H1 (cell line): ENCODE data around the gene ENPP4. TPM values are rescaled to one million over a fixed set of nuclear protein-coding genes. Genes with fewer than 3 reads are reported as not detected.

Source experiments
- ASH2L ChIP-seq: fragments of 200-600, 300-600 bp; sonication (generic); IDR thresholded peaks from one replicate; pipeline ENCODE4 v1.7.1; 2017; ENCODE audit warnings: low read length
- BRCA1 ChIP-seq: IDR thresholded peaks from 2 replicates; pipeline ENCODE4 v1.6.1; 2012; ENCODE audit warnings: low read depth, low read length, improper control_type of control experiment
- CBX8 ChIP-seq: fragments of 300-800, 300-1000 bp; sonication (generic); IDR thresholded peaks from 2 replicates; pipeline ENCODE4 v1.7.1; 2016; ENCODE audit warnings: low read depth, low read length, borderline replicate concordance
- CHD1 ChIP-seq: IDR thresholded peaks from 2 replicates; pipeline ENCODE4 v1.6.1; 2012; ENCODE audit warnings: low read depth, low read length, improper control_type of control experiment
- CHD2 ChIP-seq: IDR thresholded peaks from 2 replicates; pipeline ENCODE4 v1.6.1; 2012; ENCODE audit warnings: low read length, improper control_type of control experiment
- CREB1 ChIP-seq: IDR thresholded peaks from 2 replicates; pipeline ENCODE4 v1.6.1; 2012; ENCODE audit warnings: inconsistent platforms
- E2F6 ChIP-seq: IDR thresholded peaks from 2 replicates; pipeline ENCODE4 v1.6.1; 2012; ENCODE audit warnings: inconsistent platforms
- EZH2 ChIP-seq: fragments of 200-600 bp; sonication (generic); IDR thresholded peaks from 2 replicates; pipeline ENCODE4 v1.7.1; 2012; ENCODE audit warnings: low read depth, mild to moderate bottlenecking, moderate library complexity, low read length, inconsistent platforms; ENCODE audit not compliant: severe bottlenecking
- JUND ChIP-seq: IDR thresholded peaks from 2 replicates; pipeline ENCODE4 v1.6.1; 2011; ENCODE audit warnings: mild to moderate bottlenecking, improper control_type of control experiment, low read length
- KDM1A ChIP-seq: fragments of 200-600, 300-600 bp; sonication (generic); IDR thresholded peaks from 2 replicates; pipeline ENCODE4 v1.7.1; 2016; ENCODE audit warnings: mild to moderate bottlenecking, low read length, borderline replicate concordance
- KDM4A ChIP-seq: IDR thresholded peaks from one replicate; pipeline ENCODE4 v1.7.1; 2012; ENCODE audit warnings: low read depth, mild to moderate bottlenecking, moderate library complexity, low read length, inconsistent platforms; ENCODE audit not compliant: severe bottlenecking
- NANOG ChIP-seq: IDR thresholded peaks from 2 replicates; pipeline ENCODE4 v1.6.1; 2011; ENCODE audit warnings: low read length, low read depth, mild to moderate bottlenecking, inconsistent platforms; ENCODE audit not compliant: insufficient read depth, poor library complexity, severe bottlenecking
- PHF8 ChIP-seq: fragments of 200-600 bp; sonication (generic); conservative IDR thresholded peaks from 2 replicates; pipeline ENCODE4 v1.7.1; 2012; ENCODE audit warnings: low read depth, mild to moderate bottlenecking, inconsistent platforms, low read length, moderate library complexity
- RAD21 ChIP-seq, 2 experiments: IDR thresholded peaks in 1 of 2; conservative IDR thresholded peaks in 1 of 2; 2 replicates each; pipeline ENCODE4 v1.6.1; 2011; ENCODE audit warnings: low read depth in 2 of 2, low read length in 2 of 2, improper control_type of control experiment in 1 of 2, inconsistent platforms in 1 of 2, mild to moderate bottlenecking in 1 of 2, moderate library complexity in 1 of 2
- RXRA ChIP-seq: IDR thresholded peaks from 2 replicates; pipeline ENCODE4 v1.6.1; 2011; ENCODE audit warnings: low read depth, mild to moderate bottlenecking, low read length, moderate library complexity; ENCODE audit not compliant: insufficient read depth
- SAP30 ChIP-seq: fragments of 300-600 bp; sonication (generic); IDR thresholded peaks from 2 replicates; pipeline ENCODE4 v1.7.1; 2012; ENCODE audit warnings: low read length, moderate library complexity, mild to moderate bottlenecking, inconsistent platforms; ENCODE audit not compliant: insufficient read depth, insufficient replicate concordance
- SIX5 ChIP-seq: IDR thresholded peaks from 2 replicates; pipeline ENCODE4 v1.6.1; 2011; ENCODE audit warnings: mild to moderate bottlenecking, low read depth, low read length
- TEAD4 ChIP-seq: IDR thresholded peaks from 2 replicates; pipeline ENCODE4 v1.6.1; 2012; ENCODE audit warnings: low read depth, low read length, inconsistent platforms, mixed read lengths
- polyA plus RNA-seq, 7 experiments: library from polyadenylated mRNA; depleted of rRNA in 3 of 7; stranded (reverse) in 5 of 7; unstranded in 2 of 7; fragments of >200 nt in 5 of 7; fragments of 200-250 nt in 2 of 7; gene quantifications; 1 replicate in 5 of 7; 2 replicates in 1 of 7; 4 replicates in 1 of 7; pipeline versions ENCODE4 v1.2.1 to v1.2.3, GENCODE V29; 2011 to 2013; ENCODE audit warnings: missing spikeins in 2 of 7, mixed read lengths in 2 of 7
- total RNA-seq: library from RNA; stranded (reverse); fragmentation: NEBNext Ultra II Directional; extraction: Animal tissue kit (Norgen Biotek cat#: 25700); gene quantifications from 2 replicates; pipeline ENCODE4 v1.2.1, GENCODE V29; 2021
- TF ChIP-seq, protein P1 (sequence below): IDR thresholded peaks from 2 replicates; pipeline ENCODE4 v1.6.1; 2011; ENCODE audit warnings: low read depth, mild to moderate bottlenecking, low read length; ENCODE audit not compliant: insufficient read depth
- TF ChIP-seq, protein P2 (sequence below): IDR thresholded peaks from 2 replicates; pipeline ENCODE4 v1.6.1; 2012; ENCODE audit warnings: low read length, inconsistent platforms

ENPP4 gene
- total and polyA plus RNA-seq, 2 of the 8 experiments (the other 6 are each of a cell fraction or from before 2014, with no cell fraction given): 2.0 to 4.4 TPM

DNA sequence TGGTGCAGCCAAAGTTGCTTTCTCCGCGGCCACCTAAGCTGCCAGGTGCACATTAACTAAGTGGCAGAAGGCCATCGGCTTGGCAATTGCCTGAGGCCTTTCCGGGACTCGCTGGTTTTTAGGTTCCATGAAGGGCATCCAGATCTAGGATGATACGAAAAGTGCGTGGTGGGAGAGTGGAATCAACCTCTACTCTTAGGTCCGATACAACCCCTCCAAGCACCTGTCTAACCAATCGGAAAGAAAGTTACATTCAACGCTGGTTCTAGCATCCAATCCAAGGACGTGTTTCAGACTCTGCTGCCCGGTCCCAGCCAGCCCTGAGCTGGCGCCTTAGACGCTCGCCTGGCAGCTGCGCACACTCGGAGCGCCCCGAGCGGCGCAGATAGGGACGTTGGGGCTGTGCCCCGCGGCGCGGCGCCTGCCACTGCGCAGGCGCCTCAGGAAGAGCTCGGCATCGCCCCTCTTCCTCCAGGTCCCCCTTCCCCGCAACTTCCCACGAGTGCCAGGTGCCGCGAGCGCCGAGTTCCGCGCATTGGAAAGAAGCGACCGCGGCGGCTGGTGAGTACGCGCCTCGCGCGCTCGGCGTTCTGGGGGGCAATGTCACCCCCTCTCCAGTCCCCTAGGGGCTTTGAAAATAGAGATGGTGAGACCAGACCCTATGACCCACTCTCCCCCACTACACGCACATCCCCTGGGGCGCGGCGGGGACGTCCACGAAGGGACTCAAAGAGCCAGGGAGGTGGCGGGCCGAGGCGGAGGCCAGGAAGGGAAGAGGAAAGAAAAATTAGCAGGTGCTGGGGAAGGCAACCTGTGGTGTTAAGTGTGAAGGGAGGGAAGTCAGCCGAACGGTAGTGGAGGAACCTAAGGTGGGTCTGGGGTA is at the start of gene ENPP4 (continued):
- TF ChIP-seq RAD21 (IDR thresholded peaks at IDR 0.05 in 1 of 2, conservative IDR thresholded peaks at IDR 0.05 in 1 of 2; ENCODE audit: low read depth in 2 of 2, low read length in 2 of 2) (no peak; a peak in 1 of 4 replicates), SIX5 (no peak), BRCA1 (no peak), CREB1 (peak; percentile 37; the same call in 1 of the 2 replicates), SAP30 (no peak), EZH2 (no peak), CHD2 (peak; percentile 62; the same call in 1 of the 2 replicates), JUND (no peak), CBX8 (no peak), KDM1A (no peak; the same call in 1 of the 2 replicates), PHF8 (0 out of 2 replicates have a peak, but pooled peaks have one; percentile 34), KDM4A (peak; percentile 76), NANOG (no peak), E2F6 (peak; percentile 34), CHD1 (no peak), TEAD4 (no peak), ASH2L (peak; percentile 93), RXRA (no peak)
- TF ChIP-seq, protein P1, sequence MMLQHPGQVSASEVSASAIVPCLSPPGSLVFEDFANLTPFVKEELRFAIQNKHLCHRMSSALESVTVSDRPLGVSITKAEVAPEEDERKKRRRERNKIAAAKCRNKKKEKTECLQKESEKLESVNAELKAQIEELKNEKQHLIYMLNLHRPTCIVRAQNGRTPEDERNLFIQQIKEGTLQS: no peak
- TF ChIP-seq, protein P2, sequence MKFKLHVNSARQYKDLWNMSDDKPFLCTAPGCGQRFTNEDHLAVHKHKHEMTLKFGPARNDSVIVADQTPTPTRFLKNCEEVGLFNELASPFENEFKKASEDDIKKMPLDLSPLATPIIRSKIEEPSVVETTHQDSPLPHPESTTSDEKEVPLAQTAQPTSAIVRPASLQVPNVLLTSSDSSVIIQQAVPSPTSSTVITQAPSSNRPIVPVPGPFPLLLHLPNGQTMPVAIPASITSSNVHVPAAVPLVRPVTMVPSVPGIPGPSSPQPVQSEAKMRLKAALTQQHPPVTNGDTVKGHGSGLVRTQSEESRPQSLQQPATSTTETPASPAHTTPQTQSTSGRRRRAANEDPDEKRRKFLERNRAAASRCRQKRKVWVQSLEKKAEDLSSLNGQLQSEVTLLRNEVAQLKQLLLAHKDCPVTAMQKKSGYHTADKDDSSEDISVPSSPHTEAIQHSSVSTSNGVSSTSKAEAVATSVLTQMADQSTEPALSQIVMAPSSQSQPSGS: no peak
